NCI-H187 treated with DMSO at 0.1 percent for 48 hours (cell line): ENCODE data around the gene EPHA2.
"Not testable (repeated sequence)": the region's sequence is repeated elsewhere in the genome, so short reads cannot be mapped to it uniquely, and the experiment has no call there.

Experiments
- DNase-seq: peaks from one replicate; lab custom pipeline; 2025; lab: John Stamatoyannopoulos, UW

EPHA2 gene

DNA sequence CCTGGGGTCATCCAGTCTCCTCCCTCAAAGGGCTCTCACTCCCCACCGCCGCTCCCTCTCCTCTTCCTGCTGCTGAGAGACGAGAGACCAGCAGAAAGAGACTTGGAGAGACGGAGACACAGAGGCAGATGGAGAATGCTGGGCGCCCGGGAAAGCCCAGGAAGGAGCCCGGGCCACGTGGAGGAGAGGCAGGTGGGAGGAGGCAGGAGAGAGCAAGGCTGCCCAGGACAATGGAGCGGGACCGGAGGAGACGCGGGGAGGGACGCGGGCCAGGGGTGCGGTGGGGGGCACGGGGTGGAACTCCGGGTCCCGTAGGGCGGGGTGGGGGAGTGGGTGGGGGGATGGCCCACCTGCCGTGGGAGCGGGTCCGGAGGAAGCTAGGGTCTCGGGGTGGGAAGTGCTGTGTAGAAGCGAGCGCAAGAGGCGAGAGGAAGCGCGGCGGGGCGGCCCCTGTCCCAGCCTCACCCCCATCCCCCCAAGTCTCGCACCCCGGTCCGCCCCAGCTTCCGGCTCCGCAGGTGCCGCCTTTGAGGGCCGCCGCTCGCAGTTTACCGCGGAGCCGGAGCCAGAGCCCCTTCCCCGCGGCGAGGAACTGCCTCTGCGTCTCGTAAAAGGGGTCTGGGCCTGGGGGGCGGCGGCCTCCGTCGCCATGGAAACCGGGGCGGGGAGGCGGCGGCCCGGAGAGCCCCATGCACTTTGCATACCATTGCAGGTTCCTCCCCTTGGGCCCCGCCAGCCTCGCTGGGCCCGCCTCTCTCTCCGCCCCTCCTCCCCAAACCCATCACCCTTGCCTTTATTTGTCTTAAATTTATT, 11.7 kb upstream of the EPHA2 start:
- DNase-seq: no peak

DNA sequence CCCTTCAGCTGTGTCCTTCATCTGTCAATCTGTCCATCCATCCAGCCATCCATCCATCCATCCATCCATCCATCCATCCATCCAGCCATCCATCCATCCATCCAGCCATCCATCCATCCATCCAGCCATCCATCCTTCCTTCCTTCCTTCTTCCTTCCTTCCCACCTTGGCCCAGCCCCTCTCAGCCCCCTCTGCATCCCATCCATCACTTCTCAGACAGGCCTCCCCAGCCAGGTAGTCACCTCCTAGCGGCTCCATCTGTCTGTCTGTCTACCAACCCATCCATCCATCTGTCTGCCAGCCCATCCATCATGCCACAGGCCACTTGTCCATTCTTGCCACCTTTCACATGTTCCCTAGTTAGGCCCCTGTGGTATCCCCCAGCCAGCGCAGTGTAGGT, 10.2 kb upstream of the EPHA2 start:
- no peak for DNase-seq

DNA sequence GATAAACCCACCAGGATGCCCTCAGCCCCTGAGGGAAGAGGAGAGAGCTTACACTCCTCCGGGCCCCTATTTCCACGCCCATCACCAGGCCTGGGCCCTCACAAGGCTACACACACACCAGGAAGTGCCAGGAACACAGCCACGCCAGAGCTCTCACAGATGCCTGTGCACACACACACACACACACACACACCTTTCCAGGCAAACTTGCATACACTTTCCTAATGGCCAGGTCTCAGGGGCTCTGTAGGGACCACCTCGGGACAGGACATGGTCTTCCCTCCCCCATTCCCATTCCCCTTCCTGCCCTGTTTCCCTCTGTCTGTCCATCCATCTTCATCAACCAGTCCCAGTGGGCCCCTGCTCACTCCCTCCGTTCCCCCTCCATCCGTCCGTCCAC, 9.7 kb upstream of the EPHA2 start:
- DNase-seq: no peak

DNA sequence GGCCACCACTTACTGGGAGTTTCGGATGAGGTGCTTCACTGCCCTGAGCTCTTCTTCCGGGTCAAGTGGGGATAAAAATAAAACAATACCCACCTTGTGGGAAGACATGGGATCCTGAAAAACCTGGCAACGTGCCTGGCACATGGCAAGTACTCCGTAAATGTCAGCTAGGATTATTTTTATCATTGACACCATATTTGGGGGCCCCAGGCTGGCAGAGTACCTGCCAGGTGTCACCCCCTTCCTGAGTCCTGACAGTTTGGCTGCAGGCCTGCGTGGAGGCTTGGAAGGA, 9.2 kb upstream of the EPHA2 start:
- no peak for DNase-seq

DNA sequence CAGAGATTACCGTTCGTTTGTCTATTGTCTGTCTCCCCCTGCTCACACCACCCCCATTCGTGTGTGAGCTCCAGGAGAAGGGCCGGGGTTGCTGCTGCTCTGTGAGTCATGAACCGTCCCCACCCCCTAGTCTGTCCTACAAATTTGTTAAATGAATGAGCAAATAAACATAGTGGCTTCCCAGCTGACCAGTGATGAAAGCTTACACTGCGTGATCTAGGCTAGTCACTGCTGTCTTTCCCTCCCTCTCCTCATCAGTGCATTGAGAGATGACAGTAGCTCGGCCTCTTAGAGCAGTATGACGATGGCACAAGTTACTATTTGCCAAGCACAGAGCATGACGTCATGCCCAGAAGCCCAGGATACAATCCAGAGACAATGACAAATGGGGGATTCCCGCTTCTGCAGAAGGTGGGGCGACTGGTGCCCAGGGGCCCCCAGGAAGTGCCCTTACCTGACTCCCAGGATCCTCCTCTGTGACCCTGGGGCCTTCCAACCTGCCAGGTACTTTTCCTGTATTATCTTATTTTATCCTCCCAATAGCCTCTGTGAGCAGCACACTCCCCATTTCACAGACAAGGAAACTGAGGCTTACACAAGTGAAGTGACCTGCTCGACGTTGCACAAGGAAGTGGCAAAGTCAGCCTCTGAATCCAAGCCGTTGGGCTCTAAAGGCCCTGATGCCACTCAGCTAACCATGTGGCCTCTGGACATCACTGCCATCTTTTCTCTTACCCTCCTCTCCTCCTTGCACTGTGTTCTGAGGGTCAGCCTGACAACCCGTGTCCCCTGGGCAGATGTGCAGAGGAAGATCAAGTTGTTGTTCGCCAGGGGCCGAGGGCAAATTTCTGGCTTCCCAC, 8.6 kb upstream of the EPHA2 start:
- DNase-seq: no peak

DNA sequence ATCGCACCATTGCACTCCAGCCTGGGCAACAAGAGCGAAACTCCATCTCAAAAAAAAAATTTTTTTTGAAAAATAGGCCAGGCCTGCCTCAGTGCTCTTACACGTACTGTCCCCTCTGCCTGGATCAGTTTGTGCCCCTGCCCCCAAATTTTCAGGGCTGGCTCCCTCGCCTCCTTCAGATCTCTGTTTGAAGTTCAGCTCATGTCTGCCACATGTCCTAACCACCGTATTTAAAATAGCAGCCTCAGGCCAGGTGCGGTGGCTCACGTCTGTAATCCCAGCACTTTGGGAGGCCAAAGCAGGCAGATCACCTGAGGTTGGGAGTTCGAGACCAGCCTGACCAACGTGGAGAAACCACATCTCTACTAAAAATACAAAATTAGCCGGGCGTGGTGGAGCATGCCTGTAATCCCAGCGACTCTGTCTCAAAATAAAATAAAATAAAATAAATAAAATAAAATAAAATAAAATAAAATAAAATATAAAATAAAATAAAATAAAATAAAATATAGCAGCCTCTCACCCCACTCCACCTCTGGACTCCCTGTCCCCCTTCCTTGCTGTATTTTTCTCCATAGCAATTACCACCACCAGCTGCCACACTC, 7.8 kb upstream of the EPHA2 start:
- not testable (repeated sequence) for DNase-seq

DNA sequence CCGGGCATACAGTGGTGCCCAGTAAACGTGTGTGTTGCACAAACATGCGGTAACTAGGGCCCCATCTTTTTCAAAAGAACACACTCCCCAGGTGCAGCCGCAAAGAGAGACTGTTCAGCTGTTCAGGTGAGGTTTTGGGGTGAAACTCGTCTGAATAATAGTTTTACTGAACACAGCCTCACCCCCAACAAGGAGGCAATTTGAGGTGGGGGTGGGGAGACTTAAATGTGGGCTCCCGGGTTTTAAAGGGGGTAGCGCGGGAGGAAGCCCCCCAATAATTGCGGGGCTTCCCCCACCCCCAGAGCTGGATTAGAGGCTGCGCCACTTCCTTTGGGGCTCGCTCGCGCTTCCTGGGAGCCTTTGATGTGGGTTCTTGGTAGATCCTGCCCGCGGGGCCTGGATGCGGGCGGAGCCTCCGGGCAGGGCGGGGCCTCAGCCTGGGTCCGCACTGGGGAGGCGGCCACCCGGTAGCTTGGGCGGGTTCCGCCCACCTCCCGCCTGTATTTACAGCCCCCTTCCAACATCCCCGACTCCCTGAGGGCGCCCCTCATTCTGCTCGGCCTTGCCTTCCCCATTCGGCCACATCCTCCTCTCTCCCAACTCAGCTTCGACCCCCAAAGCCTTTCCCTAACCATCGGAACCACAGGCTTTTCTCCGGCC, 6.4 kb upstream of the EPHA2 start:
- no peak for DNase-seq

DNA sequence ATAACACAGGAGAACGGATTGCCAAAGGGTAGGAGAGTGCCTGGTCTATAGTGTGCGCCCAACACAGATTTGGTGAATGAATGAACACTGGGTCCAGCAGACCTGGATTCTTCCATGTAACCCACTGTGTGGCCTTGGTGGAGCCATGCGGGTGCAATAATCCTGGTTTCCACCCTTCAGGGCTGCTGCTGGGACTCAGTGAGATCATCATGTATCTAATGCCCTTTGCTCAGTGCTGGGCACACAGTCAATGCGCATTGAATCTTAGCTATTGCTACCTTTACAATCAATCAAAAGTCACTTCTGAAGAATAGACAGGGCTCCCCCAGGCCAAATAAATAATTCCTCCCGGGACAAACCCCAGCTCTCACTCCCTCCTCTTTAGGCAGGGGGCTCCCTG, 5.8 kb upstream of the EPHA2 start:
- DNase-seq: no peak

DNA sequence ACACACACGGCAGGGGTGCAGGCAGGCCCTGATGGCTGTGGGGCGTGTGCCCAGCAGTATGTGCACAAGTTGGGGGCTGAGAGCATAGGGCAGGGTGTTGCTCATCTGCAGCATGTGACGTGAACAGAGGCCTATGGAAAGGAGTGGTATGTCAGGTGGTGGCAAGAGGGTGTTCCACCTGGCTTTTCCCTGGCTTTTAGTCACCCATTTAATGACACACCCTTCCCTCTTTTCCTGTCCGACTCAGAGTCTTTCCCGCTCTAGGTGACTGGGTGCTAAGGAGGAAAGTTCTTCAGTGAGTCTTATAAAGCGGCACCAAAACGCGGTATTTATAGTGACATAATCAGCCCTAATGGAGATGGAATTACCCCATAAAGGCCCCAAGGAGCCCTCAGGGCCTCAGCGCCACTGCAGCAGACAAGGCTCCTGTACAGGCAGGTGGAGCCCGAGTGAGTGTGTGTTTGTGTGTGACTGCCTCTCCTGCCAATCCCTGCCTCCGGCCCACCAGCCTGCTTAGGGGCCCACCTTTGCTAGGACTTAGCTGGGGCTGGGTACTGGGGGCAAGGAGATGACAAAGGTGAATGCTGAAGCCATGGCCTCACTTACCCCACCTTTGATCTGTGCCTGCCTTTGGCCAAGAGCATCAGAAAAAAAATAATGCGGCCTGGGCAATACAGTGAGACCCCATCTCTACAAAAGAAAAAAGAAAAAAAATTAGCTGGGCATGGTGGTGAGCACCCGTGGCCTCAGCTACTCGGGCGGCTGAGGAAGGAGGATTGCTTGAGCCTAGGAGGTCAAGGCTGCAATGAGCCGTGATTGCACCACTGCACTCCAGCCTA, 3.3 kb upstream of the EPHA2 start:
- DNase-seq: no peak

DNA sequence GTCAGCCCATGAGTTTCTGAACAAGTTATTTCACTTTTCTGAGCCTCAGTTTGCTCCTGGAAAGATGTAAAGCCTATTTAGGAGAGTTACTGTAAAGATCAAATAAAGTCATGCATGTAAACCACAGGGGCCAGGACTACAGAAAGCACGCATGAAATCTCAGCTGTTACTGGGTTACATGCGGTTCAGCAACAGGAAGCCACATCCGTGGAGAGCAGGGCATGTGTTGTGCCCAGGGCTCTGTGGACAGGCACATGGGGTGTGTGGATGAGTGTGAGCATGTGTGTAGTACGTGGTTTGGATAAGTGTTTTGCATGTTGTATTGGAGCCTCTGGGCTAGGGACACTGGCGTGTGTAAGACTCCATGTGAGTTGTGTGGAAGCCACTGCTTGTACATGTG, 2.2 kb upstream of the EPHA2 start:
- DNase-seq: no peak

DNA sequence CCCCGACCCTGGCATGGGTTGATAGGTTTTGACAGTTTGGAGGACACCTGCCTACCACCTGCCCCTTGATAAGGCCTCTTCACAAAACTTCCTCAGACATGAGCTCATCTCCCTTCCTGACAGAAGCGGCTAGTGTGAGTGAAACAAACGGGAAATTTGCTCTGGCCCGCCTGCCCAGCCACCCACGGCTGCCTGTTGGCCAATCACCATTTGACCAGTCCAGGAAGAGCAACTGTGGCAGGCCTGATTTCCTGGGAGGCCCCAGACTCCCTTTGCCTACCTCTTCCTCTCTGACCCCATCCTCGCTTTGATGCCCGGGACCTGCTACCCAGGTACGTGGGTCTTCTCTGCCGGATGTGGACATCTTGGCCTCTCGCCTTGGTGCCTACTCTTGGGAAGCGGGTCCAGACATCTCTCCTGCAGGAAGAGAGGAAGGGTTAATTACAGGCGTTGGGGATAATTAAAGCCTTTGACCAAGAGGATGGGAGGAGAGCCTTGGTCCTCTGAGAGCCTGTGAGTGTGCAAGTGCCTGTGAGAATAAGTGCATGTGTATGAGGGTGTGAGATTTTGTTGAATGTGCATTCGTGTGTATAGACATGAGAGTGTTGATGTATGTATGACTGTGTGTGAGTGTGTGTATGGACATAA, 1.1 kb upstream of the EPHA2 start:
- no peak for DNase-seq

DNA sequence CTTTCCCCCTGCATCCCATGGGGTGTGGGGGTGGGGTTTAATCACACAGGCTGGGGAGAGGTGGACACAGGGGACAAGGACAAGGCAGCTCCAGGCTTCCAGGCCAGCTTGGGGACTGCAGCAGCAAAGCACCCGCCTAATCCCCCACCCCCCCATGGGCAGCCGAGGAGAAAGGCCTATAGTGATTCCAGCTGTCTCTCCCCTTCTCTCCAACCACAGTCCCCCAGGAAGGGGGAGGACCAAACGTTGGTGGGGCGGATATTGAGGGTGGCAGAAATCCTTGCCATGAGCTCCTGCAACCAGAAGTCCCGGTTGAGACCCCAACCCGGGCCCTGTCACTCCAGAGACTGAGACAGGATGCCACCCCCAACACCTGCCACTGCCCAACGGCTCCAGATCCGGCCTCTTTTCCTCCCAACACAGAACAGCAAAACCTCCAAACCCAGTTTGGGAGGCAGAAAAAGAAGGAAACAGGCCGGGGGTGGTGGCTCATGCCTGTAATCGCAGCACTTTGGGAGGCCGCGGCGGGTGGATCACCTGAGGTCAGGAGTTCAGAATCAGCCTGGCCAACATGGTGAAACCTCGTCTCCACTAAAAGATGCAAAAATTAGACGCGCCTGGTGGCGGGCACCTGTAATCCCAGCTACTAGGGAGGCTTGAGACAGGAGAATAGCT, 1.7 kb downstream of the EPHA2 start:
- no peak for DNase-seq

DNA sequence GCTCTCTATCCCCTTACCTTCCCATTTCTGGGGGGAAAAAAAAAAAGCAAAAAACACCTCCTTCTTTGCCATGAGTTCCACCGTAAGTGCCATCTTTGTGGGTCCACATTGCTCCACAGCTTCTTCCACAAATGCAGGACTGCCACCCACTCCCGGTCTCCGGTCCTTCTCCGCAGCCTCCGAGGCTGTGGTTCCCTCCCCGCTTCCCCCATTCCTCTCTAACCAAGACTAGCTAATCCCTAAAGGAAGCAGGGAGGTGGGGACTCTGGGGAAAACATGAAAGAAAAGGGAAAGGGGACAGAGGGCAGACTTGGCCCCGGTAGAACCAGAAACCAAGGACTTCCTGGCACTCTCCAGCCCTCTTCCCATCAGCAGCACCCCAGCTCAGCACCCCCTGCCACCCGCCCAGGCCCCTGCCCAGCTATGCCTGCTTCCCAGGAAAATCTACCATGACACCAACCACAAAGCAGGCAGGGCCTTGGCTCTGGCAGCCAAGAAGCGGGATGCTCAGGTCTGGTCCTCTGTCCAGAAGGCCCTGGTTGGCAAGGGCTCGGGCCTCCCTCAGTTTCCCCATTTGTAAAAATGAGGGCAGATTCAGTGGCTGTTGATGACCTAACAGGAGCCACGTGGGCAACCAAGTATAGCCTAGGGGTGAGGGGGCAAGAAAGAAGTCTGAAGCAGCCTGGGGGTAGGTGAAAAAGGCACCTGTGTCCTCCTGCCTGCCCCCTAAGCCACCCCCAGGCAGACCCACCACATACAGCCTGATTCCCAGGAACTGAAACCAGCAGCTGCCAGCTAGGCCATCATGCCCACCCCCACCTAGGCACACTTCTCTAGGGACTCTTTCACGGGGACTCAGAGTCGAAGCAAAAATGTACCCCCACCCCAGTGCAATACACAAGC, 2.5 kb downstream of the EPHA2 start:
- DNase-seq: no peak

DNA sequence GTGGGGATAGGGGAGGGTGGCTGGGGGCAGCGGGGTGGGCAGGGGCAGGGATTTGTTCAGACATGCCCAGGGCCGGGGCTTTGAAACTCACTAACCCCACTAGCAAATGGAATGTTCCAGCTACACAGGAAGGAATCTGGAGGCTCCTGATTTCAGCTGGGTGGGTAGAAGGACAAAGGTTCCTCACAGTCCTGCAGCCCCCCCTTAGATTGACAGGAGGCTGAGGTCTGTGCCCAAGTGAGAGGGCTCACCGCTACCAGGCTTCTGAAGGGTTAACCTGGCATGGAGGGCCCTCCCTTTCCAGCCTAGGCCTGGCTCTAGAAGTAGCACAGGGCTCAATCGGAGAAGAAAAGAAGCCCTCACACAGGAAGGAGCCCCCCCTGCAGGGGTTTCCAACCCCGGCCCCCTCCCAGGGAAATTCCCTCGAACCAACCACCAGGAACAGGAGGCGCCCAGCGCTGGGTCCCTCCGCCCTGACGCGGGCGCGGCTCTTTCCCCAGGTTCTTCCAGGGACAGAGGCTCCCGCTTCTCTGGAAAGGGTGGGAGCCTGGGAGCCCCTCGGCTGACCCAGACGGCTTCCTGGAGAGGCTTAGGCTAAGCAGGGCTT, 3.3 kb downstream of the EPHA2 start:
- no peak for DNase-seq

DNA sequence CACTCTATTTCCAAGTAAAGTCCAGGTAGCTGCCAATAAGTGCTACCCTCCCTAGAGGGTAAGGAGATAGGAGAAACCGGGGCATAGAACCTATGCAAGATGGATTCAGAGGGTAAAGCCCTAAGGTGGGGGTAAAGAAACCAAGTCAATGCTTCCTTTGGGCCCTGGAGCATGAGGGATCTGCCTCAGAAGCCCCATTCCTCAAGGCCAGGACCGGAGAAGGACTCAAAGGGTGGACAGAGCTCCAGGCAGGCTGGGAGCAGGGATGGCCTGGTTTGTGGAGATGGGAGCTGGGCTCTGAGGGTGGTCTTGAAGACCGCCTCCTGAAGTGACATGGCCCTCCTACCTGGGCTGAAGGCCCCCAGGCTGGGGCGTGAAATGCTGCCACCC, 3.9 kb downstream of the EPHA2 start:
- no peak for DNase-seq

DNA sequence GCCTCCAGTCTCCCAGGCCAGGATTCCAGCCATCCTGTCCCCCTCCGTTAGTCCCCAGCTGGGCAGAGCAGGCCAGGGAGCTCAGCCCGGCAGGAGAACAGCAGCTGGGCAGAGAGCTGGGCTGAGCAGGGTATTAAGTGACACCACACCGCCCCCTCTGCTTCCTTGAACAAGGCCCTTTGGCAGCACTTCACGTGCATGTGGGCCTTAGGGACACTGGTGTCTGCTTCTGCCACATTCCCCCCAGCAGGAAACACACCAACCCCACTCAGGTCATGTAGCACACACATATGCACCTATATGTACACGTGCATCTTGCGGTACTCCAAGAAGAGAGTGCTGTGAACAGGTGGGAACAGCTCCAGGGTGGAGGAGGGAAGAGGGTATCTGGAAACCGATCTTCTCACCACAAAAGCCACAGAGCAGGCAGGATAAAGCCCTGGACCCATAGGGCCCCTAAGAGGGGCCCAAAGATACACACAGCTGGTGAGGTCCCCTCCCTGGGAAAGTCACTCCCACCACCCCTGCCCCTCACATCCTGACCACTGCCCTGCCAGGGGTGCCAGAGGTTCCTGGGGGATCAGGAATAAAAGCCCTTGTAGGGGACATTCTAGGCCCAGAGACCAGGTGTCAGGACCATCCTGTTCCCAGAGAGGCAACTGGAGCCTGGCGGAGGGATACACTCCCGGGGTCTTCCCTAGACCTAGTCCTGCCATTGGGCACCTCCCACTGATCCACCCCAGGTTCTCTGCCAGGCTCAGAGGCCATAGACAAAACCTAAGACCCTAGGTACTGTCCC, 4.5 kb downstream of the EPHA2 start:
- DNase-seq: no peak

DNA sequence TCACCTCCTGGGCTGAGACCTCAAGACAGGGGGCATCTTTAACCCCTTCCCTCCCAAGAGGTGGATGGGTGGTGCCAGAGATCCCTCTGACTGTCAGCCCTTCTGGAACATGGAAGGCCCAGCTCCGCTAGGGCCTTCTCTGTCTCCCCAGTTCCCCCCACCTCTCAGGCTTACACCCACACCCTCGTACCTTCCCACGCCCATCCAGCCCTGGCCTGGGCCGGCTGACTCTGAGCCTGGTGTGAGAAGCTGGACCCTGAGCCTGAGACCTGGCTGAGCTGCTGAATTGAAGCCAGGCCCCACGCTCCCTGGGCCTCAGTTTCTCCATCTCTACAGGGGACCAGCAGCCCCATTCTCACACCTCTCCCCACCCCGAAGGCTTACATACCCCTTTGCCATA, 5.4 kb downstream of the EPHA2 start:
- DNase-seq: no peak
